Suprapubic skin (tissue), 4 donors: ENCODE measurements around the gene SYT3. TPM values are rescaled to one million over a fixed set of nuclear protein-coding genes. Genes with fewer than 3 reads are reported as not detected.

Experiments used
- DNase-seq, 2 donors: peaks; one replicate each; pipeline ENCODE4 v3.0.0-alpha.2; 2019; ENCODE audit warnings: low spot score in 2 of 2
- H3K27ac ChIP-seq: fragments of 200-600 bp; sonication (generic); one replicate; pipeline ENCODE4 v1.5.1; 2019
- H3K27me3 ChIP-seq: fragments of 200-600 bp; sonication (generic); one replicate; pipeline ENCODE4 v1.5.1; 2019
- H3K36me3 ChIP-seq: fragments of 200-600 bp; sonication (generic); one replicate; pipeline ENCODE4 v1.5.1; 2019
- H3K4me1 ChIP-seq: fragments of 200-600 bp; sonication (generic); one replicate; pipeline ENCODE4 v1.5.1; 2019
- H3K4me3 ChIP-seq: fragments of 200-600 bp; sonication (generic); one replicate; pipeline ENCODE4 v1.5.1; 2019; ENCODE audit warnings: mild to moderate bottlenecking
- H3K9me3 ChIP-seq: fragments of 200-600 bp; sonication (generic); one replicate; pipeline ENCODE4 v1.5.1; 2019
- EP300 ChIP-seq: sonication (generic); formaldehyde crosslinking; IDR thresholded peaks from one replicate; pipeline ENCODE4 v1.6.1; 2017; ENCODE audit warnings: antibody characterized with exemption
- POLR2A ChIP-seq, 2 donors: fragments of 450-650 bp; IDR thresholded peaks; one replicate each; pipeline ENCODE4 v1.6.1; 2017; ENCODE audit warnings: antibody characterized with exemption in 2 of 2, mild to moderate bottlenecking in 2 of 2, moderate library complexity in 2 of 2
- POLR2AphosphoS5 ChIP-seq, 3 donors: sonication (generic); formaldehyde crosslinking; IDR thresholded peaks; one replicate each; pipeline ENCODE4 v1.6.1; 2017; ENCODE audit warnings: antibody characterized with exemption in 3 of 3
- WGBS: methylation state at CpG from one replicate; pipeline ENCODE4 v1.1.5; 2018; 5-methylcytosine and 5-hydroxymethylcytosine counted together
- total RNA-seq, 4 donors: library from RNA; depleted of rRNA; stranded (reverse); fragments of >200 nt; gene quantifications; one replicate each; pipeline ENCODE4 v1.1.0, GENCODE V29; 2016
- TF ChIP-seq, protein P1 (sequence below), 2 donors: fragments of 200-600 bp in 1 of 2; fragments of 450-650 bp in 1 of 2; sonication (generic) in 1 of 2; IDR thresholded peaks; one replicate each; pipeline ENCODE4 v1.5.1; 2016 to 2019; ENCODE audit warnings: antibody characterized with exemption in 2 of 2, mild to moderate bottlenecking in 1 of 2, moderate library complexity in 1 of 2

SYT3 gene
- total RNA-seq, 4 donors from 2014 or later = 0.23 to 1.8 (median 0.30) TPM; not detected in 1

- Histone ChIP-seq H3K9me3 (peaks cover 4% of the 10 kb centered on the region), H3K36me3 (no peaks in the 10 kb centered on the region), H3K27ac (no peak overlapping the region), H3K4me1 (peaks cover 7% of the 10 kb centered on the region), H3K4me3 (no peak overlapping the region), H3K27me3 (peaks cover 71% of the 10 kb centered on the region)
- TF ChIP-seq POLR2AphosphoS5 (IDR thresholded peaks at IDR 0.05) (no peak), EP300 (no peak), POLR2A (IDR thresholded peaks at IDR 0.05) (no peak)
- TF ChIP-seq, protein P1, sequence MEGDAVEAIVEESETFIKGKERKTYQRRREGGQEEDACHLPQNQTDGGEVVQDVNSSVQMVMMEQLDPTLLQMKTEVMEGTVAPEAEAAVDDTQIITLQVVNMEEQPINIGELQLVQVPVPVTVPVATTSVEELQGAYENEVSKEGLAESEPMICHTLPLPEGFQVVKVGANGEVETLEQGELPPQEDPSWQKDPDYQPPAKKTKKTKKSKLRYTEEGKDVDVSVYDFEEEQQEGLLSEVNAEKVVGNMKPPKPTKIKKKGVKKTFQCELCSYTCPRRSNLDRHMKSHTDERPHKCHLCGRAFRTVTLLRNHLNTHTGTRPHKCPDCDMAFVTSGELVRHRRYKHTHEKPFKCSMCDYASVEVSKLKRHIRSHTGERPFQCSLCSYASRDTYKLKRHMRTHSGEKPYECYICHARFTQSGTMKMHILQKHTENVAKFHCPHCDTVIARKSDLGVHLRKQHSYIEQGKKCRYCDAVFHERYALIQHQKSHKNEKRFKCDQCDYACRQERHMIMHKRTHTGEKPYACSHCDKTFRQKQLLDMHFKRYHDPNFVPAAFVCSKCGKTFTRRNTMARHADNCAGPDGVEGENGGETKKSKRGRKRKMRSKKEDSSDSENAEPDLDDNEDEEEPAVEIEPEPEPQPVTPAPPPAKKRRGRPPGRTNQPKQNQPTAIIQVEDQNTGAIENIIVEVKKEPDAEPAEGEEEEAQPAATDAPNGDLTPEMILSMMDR (IDR thresholded peaks at IDR 0.05) = no peak
- no peak for DNase-seq
- WGBS = 51% methylated on average over 10 of the region's 10 CpGs
Observed at GRCh38 chr19:50638600-50638999, 1.1 kb downstream of the SYT3 start.

DNA sequence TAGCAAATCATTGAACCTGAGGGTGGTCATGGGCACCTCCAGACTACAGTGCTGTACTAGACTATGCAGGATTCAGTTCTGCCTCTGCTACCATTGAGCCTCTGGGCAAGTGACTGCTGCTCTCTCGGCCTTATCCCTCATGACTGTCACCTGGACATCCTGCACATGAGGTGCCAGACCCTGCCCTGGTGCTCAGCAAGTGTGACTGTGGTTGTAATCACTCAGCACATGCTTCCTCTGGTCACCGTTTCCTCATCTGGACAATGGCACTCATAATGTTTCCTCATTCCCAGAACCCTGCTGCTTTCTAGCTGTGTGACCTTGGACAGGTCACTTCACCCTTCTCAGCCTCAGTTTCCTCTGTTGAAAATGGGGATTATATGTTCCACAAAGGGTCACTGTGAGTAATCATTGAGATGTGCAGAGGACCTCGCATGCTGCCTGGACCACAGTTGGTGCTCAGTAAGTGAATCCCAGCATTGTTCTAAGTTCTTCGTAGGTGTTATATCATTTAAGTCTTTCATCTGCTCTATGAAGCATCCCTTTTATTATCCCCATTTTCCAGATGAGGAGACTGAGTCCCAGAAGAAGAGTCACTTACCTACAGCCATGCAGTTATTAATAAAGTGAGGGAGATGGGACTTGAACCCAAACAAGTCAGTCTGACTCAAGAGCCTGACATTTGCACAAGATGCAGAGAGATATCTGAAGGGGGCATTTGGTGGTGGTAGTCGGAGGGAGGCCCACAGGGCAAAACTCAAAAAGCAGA lies 3.2 kb downstream of the SYT3 start:
- H3K27me3 ChIP-seq = peaks cover 67% of the 10 kb centered on the region

DNA sequence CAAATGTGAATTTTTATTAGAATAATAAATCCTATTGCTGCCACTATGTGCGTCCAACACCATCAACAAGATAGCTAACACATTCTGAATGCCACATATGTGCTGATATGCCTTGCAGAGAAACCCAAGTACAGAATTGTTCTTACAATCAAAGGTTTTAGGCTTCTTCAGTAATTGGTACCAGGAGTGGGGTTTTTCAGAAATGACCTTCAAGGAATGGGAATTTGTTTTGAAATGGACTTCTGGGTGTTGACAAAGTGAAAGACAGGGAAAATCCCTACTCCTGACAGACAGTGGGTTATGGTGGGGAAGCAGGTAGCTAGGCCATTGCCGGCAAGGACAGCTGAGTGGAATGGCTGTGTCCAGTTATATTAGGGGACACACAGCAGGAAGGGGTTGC lies 5.7 kb downstream of the SYT3 start:
- H3K27ac ChIP-seq = no peak overlapping the region
- H3K4me1 ChIP-seq = peaks cover 2% of the 10 kb centered on the region
- no peak for DNase-seq
- H3K36me3 ChIP-seq = no peaks in the 10 kb centered on the region
- H3K4me3 ChIP-seq = no peak overlapping the region
- H3K9me3 ChIP-seq = peaks cover 4% of the 10 kb centered on the region
- WGBS = 92% methylated on average over 2 of the region's 2 CpGs
- H3K27me3 ChIP-seq = peaks cover 51% of the 10 kb centered on the region
- no peak for TF ChIP-seq EP300
- no peak for TF ChIP-seq POLR2A (IDR thresholded peaks at IDR 0.05)
- TF ChIP-seq, protein P1 (IDR thresholded peaks at IDR 0.05) = no peak
- no peak for TF ChIP-seq POLR2AphosphoS5 (IDR thresholded peaks at IDR 0.05)

More for the DNA sequence above, 3.2 kb downstream of the SYT3 start:
- H3K4me1 ChIP-seq = peaks cover 7% of the 10 kb centered on the region
- DNase-seq = no peak
- H3K4me3 ChIP-seq = no peak overlapping the region
- H3K36me3 ChIP-seq = no peaks in the 10 kb centered on the region
- H3K27ac ChIP-seq = no peak overlapping the region
- peaks cover 4% of the 10 kb centered on the region for H3K9me3 ChIP-seq
- TF ChIP-seq POLR2A (IDR thresholded peaks at IDR 0.05) = no peak
- TF ChIP-seq, protein P1 (IDR thresholded peaks at IDR 0.05) = no peak
- no peak for TF ChIP-seq EP300
- TF ChIP-seq POLR2AphosphoS5 (IDR thresholded peaks at IDR 0.05) = no peak
- 79% methylated on average over 5 of the region's 5 CpGs for WGBS

DNA sequence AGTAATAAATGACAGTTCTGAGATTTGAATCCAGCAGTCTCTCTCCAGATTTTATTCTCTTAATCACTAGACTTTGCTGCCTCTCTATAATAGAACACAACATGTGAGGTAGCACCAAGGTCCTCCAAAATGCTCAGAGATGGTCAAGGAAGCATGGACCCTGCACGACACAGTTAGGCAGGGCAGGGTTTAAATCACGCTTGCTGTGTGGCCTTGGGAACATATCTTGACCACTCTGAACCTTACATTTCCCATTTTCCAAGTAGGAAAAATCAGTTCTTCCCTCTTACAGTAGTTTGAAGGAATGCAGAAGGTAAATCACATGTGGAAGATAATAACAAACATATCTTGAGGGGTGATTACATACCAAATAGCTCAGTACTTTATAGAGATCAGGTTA lies 6.3 kb downstream of the SYT3 start:
- no peak for DNase-seq
- WGBS = 86% methylated on average over 2 of the region's 2 CpGs
- peaks cover 45% of the 10 kb centered on the region for H3K27me3 ChIP-seq
- no peak overlapping the region for H3K27ac ChIP-seq
- no peaks in the 10 kb centered on the region for H3K36me3 ChIP-seq
- H3K4me1 ChIP-seq = no peaks in the 10 kb centered on the region
- no peak overlapping the region for H3K4me3 ChIP-seq
- peaks cover 4% of the 10 kb centered on the region for H3K9me3 ChIP-seq
- TF ChIP-seq, protein P1 (IDR thresholded peaks at IDR 0.05) = no peak
- no peak for TF ChIP-seq POLR2AphosphoS5 (IDR thresholded peaks at IDR 0.05)
- TF ChIP-seq EP300 = no peak
- TF ChIP-seq POLR2A (IDR thresholded peaks at IDR 0.05) = no peak

GRCh38 chr19:50632151-50632835 lies 7.4 kb downstream of the SYT3 start:
- Histone ChIP-seq H3K4me1 (no peaks in the 10 kb centered on the region), H3K27ac (no peak overlapping the region), H3K36me3 (no peaks in the 10 kb centered on the region), H3K4me3 (no peak overlapping the region), H3K9me3 (peaks cover 4% of the 10 kb centered on the region), H3K27me3 (peaks cover 34% of the 10 kb centered on the region)
- no peak for DNase-seq
- TF ChIP-seq, protein P1 (IDR thresholded peaks at IDR 0.05) = no peak
- TF ChIP-seq POLR2A (IDR thresholded peaks at IDR 0.05) = no peak
- no peak for TF ChIP-seq POLR2AphosphoS5 (IDR thresholded peaks at IDR 0.05)
- TF ChIP-seq EP300 = no peak
- 83% methylated on average over 13 of the region's 20 CpGs for WGBS
